OCI-M2 (cell line): ENCODE results near the gene CFAP69.

Experiments
- DNase-seq: peaks from one replicate; lab custom pipeline; 2025; ENCODE audit not compliant: unreplicated experiment; lab: John Stamatoyannopoulos, UW

The CFAP69 gene, protein sequence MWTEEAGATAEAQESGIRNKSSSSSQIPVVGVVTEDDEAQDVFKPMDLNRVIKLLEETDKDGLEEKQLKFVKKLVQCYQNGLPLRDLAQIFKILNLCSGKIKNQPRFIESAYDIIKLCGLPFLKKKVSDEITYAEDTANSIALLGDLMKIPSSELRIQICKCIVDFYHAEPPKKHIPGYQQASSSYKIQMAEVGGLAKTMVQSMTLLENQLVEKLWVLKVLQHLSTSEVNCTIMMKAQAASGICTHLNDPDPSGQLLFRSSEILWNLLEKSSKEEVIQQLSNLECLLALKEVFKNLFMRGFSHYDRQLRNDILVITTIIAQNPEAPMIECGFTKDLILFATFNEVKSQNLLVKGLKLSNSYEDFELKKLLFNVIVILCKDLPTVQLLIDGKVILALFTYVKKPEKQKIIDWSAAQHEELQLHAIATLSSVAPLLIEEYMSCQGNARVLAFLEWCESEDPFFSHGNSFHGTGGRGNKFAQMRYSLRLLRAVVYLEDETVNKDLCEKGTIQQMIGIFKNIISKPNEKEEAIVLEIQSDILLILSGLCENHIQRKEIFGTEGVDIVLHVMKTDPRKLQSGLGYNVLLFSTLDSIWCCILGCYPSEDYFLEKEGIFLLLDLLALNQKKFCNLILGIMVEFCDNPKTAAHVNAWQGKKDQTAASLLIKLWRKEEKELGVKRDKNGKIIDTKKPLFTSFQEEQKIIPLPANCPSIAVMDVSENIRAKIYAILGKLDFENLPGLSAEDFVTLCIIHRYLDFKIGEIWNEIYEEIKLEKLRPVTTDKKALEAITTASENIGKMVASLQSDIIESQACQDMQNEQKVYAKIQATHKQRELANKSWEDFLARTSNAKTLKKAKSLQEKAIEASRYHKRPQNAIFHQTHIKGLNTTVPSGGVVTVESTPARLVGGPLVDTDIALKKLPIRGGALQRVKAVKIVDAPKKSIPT

DNA sequence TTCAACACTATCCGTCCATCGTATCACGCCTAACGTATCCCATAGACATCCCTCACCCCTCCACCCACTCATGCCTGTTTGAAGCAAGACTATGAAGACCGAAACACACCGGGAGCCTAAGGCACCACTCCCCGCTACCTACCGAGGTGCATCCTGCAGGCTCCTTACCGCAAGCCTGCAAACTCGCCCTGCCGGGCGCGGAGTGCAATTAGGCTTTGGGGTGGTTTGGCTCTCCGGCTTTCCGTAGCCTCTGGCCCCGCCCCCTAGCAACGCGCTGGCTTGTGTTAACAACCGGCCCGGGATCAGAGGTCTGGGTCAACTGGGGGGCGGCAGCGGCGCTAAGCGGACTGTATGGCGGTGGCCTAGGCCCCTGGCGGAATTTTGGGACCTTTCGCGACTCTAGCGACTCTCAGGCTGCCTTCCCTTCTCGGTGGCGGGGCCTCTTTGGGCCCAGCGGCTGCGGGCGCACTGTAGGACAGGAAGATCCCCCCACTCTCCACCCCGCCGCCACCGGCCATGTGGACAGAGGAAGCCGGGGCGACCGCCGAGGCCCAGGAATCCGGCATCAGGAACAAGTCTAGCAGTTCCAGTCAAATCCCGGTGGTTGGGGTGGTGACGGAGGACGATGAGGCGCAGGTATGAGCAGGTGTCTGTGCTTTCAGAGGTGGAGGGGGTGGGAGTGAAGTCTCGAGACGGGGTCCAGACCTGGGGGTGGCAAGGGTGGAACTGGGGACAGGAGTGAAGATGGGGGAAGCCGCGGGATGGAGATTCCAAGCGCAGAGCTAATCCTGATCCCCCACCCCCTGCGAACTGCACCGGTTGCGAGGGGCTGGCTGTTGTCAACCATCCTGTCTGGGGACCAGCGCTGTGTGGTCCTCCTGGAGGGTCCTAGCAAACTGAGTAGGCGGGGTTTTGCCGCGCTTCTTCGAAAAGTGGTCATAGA lies at the start of gene CFAP69:
CFAP69 (plus strand) TSS at position 266 of the 943 bp plus-strand sequence; CDS start at position 517, 251 bp downstream.
- DNase-seq: peak; percentile 74

DNA sequence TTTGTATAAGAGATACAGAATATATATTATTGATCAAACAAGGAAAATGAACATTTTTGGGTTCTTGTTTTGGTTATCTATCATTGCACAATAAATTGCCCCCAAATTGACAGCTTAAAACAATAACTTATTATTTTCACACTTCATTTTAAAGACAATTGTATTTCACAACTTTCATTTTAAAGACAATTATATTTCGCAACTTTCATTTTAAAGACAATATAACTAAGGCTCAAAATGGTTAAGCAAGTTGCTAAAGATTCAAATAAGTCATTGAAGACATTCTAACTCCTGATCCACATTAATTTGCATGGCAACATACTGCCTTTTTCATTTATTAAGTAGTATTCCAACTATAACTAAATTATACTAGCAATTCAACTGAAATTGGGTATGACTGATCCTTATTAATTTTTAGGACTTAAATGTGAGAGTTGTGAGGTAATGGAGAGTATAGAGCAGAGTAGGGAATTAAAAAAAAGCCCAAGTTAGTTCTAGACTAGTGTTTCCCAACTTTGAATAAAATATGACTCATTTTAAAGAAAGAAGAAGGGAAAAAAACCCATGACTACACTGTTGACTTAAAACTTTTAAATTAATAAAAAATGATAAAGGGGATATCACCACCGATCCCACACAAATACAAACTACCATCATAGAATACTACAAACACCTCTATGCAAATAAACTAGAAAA lies 43.3 kb upstream of the CFAP69 start:
- no peak for DNase-seq

DNA sequence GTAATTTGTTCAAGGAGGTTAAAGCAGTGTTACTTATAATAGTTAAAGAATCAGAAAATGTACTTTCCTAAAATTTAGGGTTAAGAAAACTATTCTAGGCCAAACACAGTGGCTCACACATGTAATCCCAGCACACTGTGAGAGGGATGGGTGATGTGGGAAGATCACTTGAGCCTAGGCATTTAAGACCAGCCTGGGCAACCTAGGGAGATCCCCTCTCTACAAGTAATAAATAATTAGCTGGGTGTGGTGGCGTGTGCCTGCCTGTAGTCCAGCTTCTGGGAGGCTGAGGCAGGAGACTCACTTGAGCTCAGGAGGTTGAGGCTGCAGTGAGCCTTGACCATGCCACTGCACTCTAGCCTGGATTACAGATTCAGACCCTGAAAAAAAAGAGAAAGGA lies 37.0 kb upstream of the CFAP69 start:
- DNase-seq: no peak

DNA sequence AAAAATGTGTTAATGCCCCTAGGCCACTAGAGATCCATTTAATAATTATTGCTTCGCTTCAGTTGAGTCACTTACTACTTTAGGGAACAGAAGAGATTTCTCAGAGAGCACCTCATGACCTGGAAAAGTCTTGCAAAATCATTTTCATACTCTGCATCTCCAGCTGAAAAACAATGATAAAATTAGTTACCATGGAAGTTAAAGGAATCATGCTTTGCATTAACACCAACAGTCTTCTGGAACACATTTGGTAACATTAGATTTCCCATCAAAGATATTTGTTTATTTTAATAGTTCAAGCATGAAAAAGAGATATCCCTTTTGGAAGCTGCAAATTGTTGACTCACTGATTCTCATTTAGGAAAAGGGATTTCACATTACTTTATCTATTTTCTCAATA lies 35.2 kb upstream of the CFAP69 start:
- DNase-seq: no peak

DNA sequence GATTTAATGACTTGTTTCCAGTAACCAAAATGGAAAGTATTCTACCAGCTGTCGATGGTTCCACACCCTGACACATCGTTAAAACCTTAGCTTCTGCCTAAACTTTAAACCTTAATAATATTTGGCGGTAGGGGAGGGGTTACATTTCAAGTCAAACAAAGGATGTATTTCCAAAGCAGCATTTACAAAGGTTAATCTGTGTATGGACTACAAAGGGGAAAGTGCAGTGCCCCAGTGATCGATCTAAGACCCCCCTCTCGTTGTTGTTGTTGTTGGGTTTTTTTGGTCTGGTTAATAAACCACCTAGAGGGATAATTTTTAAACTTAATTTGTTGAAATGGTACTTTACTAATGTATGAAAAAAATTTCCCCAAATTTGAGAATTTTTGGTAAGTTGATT lies 34.5 kb upstream of the CFAP69 start:
- no peak for DNase-seq

DNA sequence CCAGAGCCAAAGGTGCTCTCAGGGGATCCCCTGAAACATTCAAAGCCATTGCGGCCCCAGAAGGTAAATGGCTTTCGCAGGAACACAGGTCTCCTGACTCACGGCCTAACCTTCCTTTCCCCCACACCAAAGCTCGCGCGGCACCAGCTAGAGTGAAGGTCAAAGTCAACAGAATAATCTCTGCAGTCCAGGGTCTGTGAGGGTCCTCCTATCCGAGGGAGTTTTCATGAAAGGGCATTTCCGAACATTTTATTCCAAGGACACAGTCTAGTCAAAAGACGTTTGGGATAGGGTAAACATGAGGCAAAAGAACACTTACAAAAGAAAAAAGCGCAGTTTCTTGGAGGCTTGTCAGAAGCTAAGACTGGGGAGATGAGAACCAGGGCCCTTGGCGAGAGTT lies 34.0 kb upstream of the CFAP69 start:
- DNase-seq: no peak

DNA sequence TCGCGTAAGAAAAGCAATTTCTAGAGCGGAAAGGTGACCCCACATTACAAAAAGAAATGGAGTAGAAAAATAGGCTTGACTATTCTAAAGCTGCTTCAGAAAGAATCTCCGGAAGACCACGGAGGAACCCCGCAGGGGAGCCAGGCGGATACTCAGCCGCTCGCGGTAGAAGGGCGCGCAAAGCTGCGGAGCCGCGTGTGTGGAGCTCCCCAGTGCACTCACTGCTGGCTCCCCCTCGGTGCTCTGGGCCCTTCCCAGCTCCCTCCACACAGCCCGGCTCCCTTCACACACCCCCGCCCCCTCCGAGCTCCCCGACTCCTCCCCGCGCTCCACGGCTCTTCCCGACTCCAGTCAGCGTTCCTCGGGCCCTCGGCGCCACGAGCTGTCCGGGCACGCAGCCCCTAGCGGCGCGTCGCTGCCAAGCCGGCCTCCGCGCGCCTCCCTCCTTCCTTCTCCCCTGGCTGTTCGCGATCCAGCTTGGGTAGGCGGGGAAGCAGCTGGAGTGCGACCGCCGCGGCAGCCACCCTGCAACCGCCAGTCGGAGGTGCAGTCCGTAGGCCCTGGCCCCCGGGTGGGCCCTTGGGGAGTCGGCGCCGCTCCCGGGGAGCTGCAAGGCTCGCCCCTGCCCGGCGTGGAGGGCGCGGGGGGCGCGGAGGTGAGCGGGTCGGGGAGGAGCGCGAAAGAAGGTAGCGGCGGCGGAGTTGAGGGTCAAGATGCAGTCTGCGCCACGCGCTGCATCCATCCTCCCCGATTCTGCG lies 33.4 kb upstream of the CFAP69 start, which contains the start of gene STEAP2:
STEAP2 (plus strand) TSS at position 350 of the 758 bp plus-strand sequence. CDS start 13,343 bp downstream, outside the sequence.
- no peak for DNase-seq

DNA sequence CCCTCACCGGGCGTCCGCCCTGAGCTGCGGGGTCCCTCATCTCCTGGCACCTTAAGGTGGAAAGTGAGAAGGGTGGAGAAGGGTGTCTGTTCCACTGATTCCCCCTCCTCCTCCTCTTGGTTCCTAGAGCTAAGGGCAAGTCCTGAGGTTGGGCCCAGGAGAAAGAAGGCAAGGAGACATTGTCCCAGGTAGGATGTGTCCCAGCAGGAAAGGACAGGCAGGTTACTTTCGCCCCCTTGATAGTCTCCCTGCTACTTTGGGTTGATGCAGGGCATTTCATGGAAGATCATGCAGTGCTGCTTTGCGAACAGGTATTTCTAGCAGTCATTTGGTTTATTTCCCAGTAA lies 32.9 kb upstream of the CFAP69 start:
- DNase-seq: no peak

DNA sequence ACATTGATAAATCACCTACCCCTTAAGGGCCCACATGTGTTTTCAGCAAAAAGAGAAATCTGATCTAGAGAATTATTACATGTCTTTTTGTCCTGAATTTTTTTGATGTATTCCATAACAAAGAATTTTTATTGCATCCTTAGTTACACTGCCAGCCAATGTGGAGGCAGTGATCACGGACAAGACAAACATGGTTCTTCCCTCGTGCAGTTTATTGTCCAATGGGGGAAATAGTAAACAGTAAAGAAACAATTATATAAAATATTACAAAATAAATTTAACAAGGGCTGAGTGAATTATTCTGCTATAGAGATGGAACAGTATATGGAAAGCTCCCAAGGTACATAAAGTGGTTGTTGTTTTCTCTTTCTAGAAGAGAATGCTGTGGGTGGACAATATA lies 31.5 kb upstream of the CFAP69 start:
- DNase-seq: no peak

DNA sequence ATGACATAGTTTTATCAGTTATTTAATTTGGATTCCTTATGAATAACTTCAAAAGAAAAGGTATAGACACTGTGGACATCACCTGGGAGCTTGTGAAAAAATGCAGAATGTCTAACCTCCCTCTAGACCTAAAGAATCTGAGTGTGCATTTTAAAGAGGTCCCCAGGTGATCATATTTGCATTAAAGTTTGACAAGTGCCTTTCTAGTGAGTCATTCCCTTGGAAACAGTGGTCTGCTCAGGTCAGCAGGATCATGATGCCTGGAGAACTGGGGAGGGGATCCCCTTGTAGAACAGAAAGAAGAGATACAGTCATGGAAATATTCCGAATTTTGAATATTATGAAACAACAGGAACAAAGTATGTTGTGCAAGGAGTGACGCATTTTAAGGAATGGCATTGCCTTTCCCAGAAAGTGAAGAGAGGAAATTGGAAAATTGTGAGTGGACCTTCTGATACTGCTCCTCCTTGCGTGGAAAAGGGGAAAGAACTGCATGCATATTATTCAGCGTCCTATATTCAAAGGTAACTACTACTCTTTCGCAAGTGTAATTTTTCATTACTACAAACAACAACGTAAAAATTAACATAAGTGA lies 28.8 kb upstream of the CFAP69 start:
- DNase-seq: no peak

DNA sequence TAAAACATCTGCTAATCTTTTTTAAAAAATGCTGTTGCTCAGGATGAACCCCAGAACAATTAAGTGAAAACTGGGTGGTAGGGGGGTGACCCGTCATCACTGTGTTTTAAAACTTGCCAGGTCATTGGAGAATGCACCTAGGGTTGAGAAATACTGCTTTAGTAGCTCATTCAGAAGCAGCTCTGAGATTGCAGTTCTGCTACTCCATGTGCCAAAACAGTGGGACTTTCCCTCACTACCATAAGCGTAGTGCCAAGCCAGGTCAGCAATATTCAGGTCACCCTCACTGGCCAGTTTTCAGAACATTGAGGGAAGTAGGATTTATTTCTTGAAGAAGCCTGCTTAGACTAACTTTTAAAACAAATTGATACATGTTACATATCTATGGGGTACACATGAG lies 28.2 kb upstream of the CFAP69 start:
- DNase-seq: no peak

DNA sequence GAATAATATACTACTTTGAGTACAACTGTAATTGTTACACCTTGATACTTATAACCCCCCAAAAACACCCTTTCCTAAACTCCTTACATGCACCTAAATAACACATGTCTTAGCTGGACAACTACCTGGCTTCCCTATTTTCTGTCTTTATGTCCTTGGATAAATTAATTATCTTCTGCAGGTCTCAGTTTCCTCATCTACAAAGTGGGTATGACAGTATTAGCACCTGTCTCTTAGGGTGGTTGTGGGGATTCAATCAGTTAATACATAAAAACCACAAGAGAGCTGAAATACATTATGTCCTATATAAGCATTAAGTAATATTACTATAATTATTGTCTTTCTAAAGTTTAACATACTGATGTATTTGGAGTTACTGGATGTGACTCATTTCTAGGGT lies 22.6 kb upstream of the CFAP69 start:
- DNase-seq: no peak

DNA sequence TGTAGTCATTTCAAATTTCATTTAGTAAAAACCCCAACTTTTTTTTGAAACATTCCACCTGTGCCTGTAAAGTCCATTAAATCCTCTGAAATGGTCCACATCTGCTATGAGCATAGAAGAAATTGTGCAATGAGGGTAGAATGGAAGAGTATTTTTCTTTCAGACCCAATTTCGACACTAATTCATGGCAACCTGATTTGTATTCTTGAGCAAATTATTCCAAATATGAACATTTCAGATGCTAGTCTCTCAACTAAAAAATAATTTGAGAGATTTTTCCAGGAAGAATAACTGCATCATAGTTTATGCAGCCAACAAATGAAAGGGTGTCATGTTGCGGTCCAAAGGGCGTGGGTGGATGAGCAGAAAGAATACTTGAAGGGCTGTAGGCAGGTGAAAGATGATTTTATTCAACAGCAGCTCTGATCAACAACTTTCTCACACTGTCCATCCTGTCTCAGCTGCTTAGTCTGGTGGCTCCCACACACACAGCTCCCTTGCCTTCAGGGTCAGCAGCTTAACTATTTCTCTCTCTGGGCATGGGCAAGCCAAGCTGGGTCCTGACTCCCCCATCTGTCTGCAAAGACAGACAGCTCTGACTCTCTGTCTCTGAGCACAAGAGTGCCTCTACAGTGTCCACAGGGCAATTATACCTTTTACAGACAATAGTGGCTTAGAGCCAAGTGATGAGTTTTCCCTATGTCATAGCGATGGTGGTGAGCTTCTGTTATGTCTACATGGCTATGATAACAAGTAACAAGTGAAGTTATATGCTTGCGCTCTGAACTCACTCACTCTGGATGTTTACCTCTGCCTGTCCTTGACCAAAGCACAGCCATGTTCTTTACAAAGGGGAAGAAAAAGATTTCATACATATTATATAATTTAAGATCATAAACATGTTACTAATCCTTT lies 21.9 kb upstream of the CFAP69 start:
- no peak for DNase-seq

DNA sequence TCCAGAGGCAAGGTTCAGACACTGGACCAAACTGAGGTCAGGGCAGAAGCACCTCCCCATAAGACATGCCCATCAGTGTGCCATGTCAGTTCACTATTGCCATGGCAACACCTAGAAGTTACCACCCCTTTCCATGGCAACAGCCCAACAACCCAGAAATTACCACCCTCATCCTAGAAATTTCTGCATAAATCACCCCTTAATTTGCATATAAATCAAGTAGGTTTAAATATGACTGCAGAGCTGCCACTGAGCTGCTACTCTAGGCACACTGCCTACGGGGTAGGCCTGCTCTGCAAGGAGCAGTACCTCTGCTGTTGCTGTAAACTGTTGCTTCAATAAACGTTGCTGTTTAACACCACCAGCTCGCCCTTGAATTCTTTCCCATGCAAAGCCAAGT lies 20.8 kb upstream of the CFAP69 start:
- no peak for DNase-seq

DNA sequence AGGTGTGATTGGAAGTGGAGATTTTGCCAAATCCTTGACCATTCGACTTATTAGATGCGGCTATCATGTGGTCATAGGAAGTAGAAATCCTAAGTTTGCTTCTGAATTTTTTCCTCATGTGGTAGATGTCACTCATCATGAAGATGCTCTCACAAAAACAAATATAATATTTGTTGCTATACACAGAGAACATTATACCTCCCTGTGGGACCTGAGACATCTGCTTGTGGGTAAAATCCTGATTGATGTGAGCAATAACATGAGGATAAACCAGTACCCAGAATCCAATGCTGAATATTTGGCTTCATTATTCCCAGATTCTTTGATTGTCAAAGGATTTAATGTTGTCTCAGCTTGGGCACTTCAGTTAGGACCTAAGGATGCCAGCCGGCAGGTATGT lies 19.8 kb upstream of the CFAP69 start:
- DNase-seq: no peak

DNA sequence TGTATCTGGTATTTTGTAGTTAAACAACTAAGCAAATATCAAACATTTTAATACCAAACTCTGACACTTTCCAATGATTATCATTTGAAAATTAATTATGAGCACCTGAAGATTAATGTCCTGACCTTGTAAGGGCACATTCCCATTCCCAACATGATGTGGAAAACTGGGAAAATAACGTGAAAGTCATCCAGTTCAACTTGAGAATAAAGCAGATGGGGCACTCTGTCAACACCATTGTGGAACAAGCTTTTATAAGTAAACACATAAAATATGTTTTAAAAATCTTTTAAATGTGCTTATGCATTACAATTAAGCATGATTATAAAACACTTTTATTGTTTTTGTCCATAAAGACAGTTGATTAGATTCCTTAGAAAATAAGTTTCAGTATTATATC lies 19.4 kb upstream of the CFAP69 start:
- DNase-seq: no peak

DNA sequence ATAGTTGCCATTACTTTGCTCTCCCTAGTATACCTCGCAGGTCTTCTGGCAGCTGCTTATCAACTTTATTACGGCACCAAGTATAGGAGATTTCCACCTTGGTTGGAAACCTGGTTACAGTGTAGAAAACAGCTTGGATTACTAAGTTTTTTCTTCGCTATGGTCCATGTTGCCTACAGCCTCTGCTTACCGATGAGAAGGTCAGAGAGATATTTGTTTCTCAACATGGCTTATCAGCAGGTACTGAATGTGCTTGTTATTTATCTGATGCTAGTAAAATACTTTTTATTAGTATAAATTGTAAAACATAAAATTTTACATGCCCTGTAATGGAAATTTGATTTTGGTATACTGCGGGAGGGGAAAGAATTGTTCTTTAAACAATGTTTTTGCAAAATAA lies 17.7 kb upstream of the CFAP69 start:
- DNase-seq: no peak

DNA sequence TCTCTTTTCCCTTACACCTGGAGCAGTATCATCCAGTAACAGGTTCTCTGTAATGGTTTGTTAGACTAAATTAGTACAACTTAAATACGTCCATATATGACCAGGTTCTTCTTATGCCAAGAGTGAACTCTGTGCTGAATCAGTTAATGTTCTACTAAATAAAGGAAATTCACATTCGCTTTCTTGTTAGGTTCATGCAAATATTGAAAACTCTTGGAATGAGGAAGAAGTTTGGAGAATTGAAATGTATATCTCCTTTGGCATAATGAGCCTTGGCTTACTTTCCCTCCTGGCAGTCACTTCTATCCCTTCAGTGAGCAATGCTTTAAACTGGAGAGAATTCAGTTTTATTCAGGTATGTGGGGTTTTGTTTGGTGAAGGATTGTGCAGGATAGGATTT lies 15.3 kb upstream of the CFAP69 start:
- DNase-seq: no peak
